ENCODE measurements around the gene PODN.

The PODN gene

DNA sequence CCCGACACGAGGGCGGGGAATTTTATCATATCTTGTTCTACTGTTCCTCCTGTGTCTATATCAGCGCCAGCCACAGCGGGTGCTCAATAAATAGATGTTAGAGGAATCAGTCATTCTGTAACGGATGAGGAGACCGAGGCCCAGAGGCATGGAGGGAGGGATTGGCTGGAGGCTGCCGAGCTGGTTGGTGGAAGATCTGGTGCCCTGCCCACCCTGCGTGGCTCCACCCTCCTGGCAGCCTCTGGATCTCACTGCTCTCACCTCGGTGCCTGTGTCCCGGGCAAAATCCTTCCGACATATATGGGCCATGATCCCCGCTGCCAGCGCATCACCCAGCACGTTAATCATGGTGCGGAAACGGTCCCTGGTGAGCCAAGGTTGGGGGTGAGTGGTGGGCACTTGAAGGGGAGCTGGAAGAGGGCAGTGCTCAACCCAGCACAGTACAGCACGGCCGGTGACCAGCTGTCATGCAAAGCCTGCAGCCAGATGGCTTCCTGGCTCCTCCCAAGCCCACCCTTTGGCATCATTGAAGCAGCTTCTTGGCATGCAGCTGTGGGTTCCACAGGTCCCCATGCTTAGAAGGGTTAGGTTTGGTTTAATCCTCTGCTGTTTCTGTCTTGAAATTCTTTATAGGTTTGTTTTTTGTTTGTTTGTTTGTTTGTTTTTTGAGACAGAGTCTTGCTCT, 26.7 kb downstream of the PODN start:
- H3K9me3 ChIP-seq: no peaks in the 10 kb centered on the region
- no peaks in the 10 kb centered on the region for H3K36me3 ChIP-seq
- no peak overlapping the region for H3K4me3 ChIP-seq (ENCODE audit: low read depth, low read length)
- TF ChIP-seq, protein P1, sequence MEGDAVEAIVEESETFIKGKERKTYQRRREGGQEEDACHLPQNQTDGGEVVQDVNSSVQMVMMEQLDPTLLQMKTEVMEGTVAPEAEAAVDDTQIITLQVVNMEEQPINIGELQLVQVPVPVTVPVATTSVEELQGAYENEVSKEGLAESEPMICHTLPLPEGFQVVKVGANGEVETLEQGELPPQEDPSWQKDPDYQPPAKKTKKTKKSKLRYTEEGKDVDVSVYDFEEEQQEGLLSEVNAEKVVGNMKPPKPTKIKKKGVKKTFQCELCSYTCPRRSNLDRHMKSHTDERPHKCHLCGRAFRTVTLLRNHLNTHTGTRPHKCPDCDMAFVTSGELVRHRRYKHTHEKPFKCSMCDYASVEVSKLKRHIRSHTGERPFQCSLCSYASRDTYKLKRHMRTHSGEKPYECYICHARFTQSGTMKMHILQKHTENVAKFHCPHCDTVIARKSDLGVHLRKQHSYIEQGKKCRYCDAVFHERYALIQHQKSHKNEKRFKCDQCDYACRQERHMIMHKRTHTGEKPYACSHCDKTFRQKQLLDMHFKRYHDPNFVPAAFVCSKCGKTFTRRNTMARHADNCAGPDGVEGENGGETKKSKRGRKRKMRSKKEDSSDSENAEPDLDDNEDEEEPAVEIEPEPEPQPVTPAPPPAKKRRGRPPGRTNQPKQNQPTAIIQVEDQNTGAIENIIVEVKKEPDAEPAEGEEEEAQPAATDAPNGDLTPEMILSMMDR (IDR thresholded peaks at IDR 0.05; ENCODE audit: low read depth, low read length): no peak
- no peaks in the 10 kb centered on the region for H3K4me1 ChIP-seq
- no peaks in the 10 kb centered on the region for H3K27me3 ChIP-seq
- DNase-seq: no peak

- H3K27me3 ChIP-seq: no peaks in the 10 kb centered on the region
- H3K4me3 ChIP-seq (ENCODE audit: low read depth, low read length): no peak overlapping the region
- DNase-seq: no peak
- H3K9me3 ChIP-seq: no peaks in the 10 kb centered on the region
- TF ChIP-seq, protein P1 (IDR thresholded peaks at IDR 0.05; ENCODE audit: low read depth, low read length): no peak
- H3K36me3 ChIP-seq: no peaks in the 10 kb centered on the region
- H3K4me1 ChIP-seq: no peaks in the 10 kb centered on the region
Observed at GRCh38 chr1:53089478-53090226, 27.6 kb downstream of the PODN start.

DNA sequence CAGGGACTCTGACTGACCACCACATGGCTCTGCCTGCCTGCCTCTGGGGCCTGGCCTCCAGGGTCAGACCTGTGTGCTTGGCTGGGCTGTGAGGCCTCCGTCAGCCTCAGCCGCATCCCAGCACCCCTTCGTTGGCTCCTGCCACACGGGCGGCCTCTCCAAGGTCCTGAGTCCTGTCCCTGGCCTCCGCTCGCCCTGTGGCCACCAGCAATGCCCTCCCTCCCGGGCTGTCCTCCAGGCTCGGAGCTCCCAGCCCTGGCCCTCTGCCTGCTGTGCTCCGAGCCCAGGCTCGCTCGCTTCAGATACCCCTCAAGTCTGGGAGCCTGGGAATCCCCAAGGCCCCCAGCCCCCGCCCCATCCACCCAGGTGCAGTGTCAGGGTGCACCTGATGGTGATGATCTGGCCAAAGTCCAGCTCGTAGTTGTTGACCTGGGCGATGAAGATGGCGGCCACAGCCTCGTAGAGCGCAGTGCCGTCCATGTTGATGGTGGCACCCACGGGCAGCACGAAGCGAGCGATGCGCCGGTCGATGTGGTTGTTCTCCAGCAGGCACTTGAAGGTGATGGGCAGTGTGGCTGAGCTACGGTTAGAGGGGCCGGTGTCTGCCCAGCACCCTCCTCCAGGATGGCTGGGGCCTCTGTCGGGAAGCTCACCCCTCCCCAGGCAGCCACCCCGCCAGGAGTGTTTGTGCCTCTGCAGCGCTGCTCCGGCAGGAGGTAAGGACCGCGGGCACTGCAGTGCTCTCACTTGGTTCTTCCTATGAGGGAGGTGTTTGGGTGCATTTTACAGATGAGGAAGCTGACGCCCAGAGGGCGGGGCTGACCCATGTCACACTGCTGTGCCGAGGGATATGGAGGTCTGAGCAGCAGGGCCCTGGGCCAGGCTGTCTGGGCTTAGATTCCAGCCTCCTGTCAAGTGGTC, 28.5 kb downstream of the PODN start:
- H3K36me3 ChIP-seq: no peaks in the 10 kb centered on the region
- no peaks in the 10 kb centered on the region for H3K27me3 ChIP-seq
- H3K4me1 ChIP-seq: no peaks in the 10 kb centered on the region
- TF ChIP-seq, protein P1 (IDR thresholded peaks at IDR 0.05; ENCODE audit: low read depth, low read length): no peak
- DNase-seq: no peak
- H3K4me3 ChIP-seq (ENCODE audit: low read depth, low read length): no peak overlapping the region
- no peaks in the 10 kb centered on the region for H3K9me3 ChIP-seq

GRCh38 chr1:53091841-53092645, 30.0 kb downstream of the PODN start:
- TF ChIP-seq, protein P1 (IDR thresholded peaks at IDR 0.05; ENCODE audit: low read depth, low read length): no peak
- Histone ChIP-seq H3K4me1 (no peaks in the 10 kb centered on the region), H3K36me3 (no peaks in the 10 kb centered on the region), H3K4me3 (ENCODE audit: low read depth, low read length) (no peak overlapping the region), H3K9me3 (no peaks in the 10 kb centered on the region), H3K27me3 (no peaks in the 10 kb centered on the region)
- no peak for DNase-seq

DNA sequence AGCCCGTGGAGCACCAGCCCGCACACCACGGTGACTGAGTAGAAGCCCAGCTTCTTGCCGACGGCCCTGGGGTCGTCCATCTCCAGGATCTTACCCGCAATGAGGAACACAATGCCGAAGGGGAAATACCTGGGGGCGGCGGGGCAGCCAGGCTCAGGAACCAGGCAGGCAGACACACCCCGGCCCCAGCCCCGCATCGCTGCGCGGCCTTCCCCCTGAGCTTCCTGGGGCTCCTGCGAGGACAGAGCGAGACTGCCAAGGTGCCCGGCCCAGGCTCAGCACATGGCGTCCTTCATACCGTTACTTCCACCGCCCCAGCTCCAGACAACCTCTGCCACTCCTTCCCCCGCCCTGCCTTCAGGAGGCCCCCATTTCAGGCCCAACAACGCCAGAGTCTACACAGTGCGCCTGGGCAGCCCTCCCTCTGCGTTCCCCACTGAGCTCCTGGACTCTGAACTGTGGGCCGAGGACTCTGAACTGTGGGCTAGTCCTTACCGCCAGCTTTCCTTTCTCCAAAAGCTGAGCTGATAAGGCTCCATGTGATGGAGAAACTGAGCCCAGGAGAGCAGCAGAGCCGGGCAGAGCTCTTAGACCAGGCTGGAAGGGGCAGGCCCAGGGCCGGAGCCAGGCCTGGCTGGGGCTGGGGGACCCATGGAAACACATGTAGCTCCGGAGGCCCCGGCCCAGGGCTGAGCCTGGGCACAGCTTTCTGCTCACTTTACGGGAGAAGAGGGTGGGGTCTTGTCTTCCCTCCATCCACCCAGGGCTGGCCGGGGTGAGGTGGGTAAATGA, 30.8 kb downstream of the PODN start:
- TF ChIP-seq, protein P1 (IDR thresholded peaks at IDR 0.05; ENCODE audit: low read depth, low read length): no peak
- Histone ChIP-seq H3K9me3 (no peaks in the 10 kb centered on the region), H3K27me3 (no peaks in the 10 kb centered on the region), H3K4me1 (no peaks in the 10 kb centered on the region), H3K36me3 (no peaks in the 10 kb centered on the region), H3K4me3 (ENCODE audit: low read depth, low read length) (no peak overlapping the region)
- DNase-seq: no peak
